ENCODE measurements around the gene SUCLA2. TPM values are rescaled to one million over a fixed set of nuclear protein-coding genes. Genes with fewer than 3 reads are reported as not detected.

Gene SUCLA2
- 39.1 and 48.6 TPM in 2 replicates for total RNA-seq (2014; rRNA removed; shearing (Covaris generic))
- polyA plus RNA-seq (2016; fragmentation: Nextera tagmentation; extraction: Ambion mirVana) = 69.4 and 69.8 TPM in 2 replicates

- 1% methylated on average over 40 to 52 of the region's 52 CpGs for WGBS, 2 experiments (ENCODE audit: low coverage in 1 of 2, low lambda C conversion rate in 2 of 2, missing lambda C conversion rate in 2 of 2)
- Histone ChIP-seq H3K79me2 (ENCODE audit: insufficient read depth) (peaks cover 47% of the 10 kb centered on the region), H3K4me1 (ENCODE audit: insufficient read depth) (peaks cover 9% of the 10 kb centered on the region; the same call in 1 of the 2 replicates), H3K4me2 (ENCODE audit: unreplicated experiment) (peak within 1 kb of the TSS; percentile 100), H3K27me3 (replicated peaks; ENCODE audit: insufficient read depth) (no peaks in the 10 kb centered on the region), H3K9me3 (ENCODE audit: low read depth) (no peaks in the 10 kb centered on the region), H3F3A (ENCODE audit: insufficient read depth) (no peaks in the 10 kb centered on the region), H3K9ac (peak within 1 kb of the TSS; percentile 92), H4K20me1 (ENCODE audit: insufficient read depth) (no peaks in the 10 kb centered on the region), H3K4me3 (peak within 1 kb of the TSS; percentile 96), H3K9me2 (ENCODE audit: insufficient read depth) (no peaks in the 10 kb centered on the region), H3K27ac (peak within 1 kb of the TSS; percentile 90), H3K36me3 (ENCODE audit: low read depth) (no peaks in the 10 kb centered on the region), H2AFZ (peak within 1 kb of the TSS; percentile 96)
- DNase-seq = peak; percentile 96
- in situ Hi-C loops (cut with MboI) = no loop called here
- TF ChIP-seq EZH2 (IDR thresholded peaks at IDR 0.05; ENCODE audit: insufficient read depth, poor library complexity, severe bottlenecking) = no peak
These were observed at the start of gene SUCLA2 for GRCh38 chr13:48001114-48001881. Gene SUCLA2, minus strand, starts transcription at chr13:48001273. Its CDS starts 4 bp downstream, at chr13:48001269.

- H3K4me3 ChIP-seq = no peak overlapping the region
- WGBS, 2 experiments (ENCODE audit: low coverage in 1 of 2, low lambda C conversion rate in 2 of 2, missing lambda C conversion rate in 2 of 2) = 83 to 90% methylated on average over 3 of the region's 3 CpGs
- in situ Hi-C loops (cut with MboI) = no loop called here
These were observed 49.5 kb upstream of the SUCLA2 start for GRCh38 chr13:48050550-48050949.

DNA sequence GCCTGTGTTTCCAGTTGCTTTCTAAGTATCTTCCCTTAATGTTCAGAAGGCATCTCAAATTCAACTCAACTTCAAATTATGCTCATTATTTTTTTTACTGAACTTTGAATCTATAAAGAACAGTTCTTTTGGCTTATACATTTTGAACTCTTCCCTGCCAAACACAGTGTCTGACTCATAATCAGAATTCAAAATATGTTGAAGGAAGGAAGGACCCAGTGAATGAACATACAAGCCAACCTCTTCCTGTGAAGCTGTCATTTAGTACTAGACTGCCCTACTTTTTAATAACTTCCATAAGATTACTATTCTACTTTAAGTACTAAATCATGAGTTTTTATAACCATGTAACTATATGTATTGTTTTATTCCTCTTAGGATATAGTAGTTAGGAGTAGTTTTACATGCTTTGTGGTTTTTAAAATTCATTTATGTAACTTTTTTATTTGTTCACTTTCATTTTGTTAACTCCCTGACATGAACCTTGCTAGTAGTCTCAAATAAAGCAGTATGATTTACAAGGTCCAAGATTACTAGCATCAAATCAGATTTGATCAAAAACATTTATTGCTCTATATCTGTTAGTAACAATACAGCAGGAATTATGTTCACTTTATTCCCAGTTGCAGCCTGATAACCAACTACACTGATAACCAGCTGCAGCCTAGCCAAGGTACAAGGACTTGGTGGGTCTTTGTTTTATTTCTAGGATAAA is 42.9 kb upstream of the SUCLA2 start:
- TF ChIP-seq EZH2phosphoT487 (IDR thresholded peaks at IDR 0.05; ENCODE audit: insufficient read depth, low read depth) (no peak), EZH2 (IDR thresholded peaks at IDR 0.05; ENCODE audit: insufficient read depth, poor library complexity, severe bottlenecking) (no peak)
- peak overlapping the region; percentile 57 for H3K4me3 ChIP-seq
- peaks cover 28% of the 10 kb centered on the region for H3F3A ChIP-seq (ENCODE audit: insufficient read depth)
- H2AFZ ChIP-seq = peak overlapping the region; percentile 66
- H3K79me2 ChIP-seq (ENCODE audit: insufficient read depth) = peaks cover 16% of the 10 kb centered on the region
- peak overlapping the region; percentile 46 for H3K27ac ChIP-seq
- H3K36me3 ChIP-seq (ENCODE audit: low read depth) = 0 out of 2 replicates have a peak, but pooled peaks cover 6% of the 10 kb centered on the region
- H3K4me1 ChIP-seq (ENCODE audit: insufficient read depth) = peaks cover 23% of the 10 kb centered on the region
- H3K9me2 ChIP-seq (ENCODE audit: insufficient read depth) = no peaks in the 10 kb centered on the region
- H3K4me2 ChIP-seq (ENCODE audit: unreplicated experiment) = peak overlapping the region; percentile 80
- H3K9ac ChIP-seq = peak overlapping the region; percentile 21; the same call in 1 of the 2 replicates
- H4K20me1 ChIP-seq (ENCODE audit: insufficient read depth) = no peaks in the 10 kb centered on the region
- H3K27me3 ChIP-seq (replicated peaks; ENCODE audit: insufficient read depth) = no peaks in the 10 kb centered on the region
- peak; percentile 77 for DNase-seq
- no peaks in the 10 kb centered on the region for H3K9me3 ChIP-seq (ENCODE audit: low read depth)
- in situ Hi-C loops (cut with MboI) = no loop called here

More at GRCh38 chr13:48050550-48050949, 49.5 kb upstream of the SUCLA2 start:
- Histone ChIP-seq H3K9me3 (ENCODE audit: low read depth) (no peaks in the 10 kb centered on the region), H3K9ac (no peak overlapping the region), H2AFZ (no peak overlapping the region), H3K27ac (no peak overlapping the region), H3F3A (ENCODE audit: insufficient read depth) (peaks cover under 1% of the 10 kb centered on the region; the same call in 1 of the 2 replicates), H3K36me3 (ENCODE audit: low read depth) (peaks cover 11% of the 10 kb centered on the region; the same call in 1 of the 2 replicates), H3K4me1 (ENCODE audit: insufficient read depth) (no peaks in the 10 kb centered on the region), H3K27me3 (replicated peaks; ENCODE audit: insufficient read depth) (no peaks in the 10 kb centered on the region), H4K20me1 (ENCODE audit: insufficient read depth) (no peaks in the 10 kb centered on the region), H3K79me2 (ENCODE audit: insufficient read depth) (no peaks in the 10 kb centered on the region), H3K4me2 (ENCODE audit: unreplicated experiment) (no peak overlapping the region), H3K9me2 (ENCODE audit: insufficient read depth) (no peaks in the 10 kb centered on the region)
- no peak for DNase-seq
- no peak for TF ChIP-seq EZH2phosphoT487 (IDR thresholded peaks at IDR 0.05; ENCODE audit: insufficient read depth, low read depth)
- TF ChIP-seq EZH2 (IDR thresholded peaks at IDR 0.05; ENCODE audit: insufficient read depth, poor library complexity, severe bottlenecking) = no peak

- Histone ChIP-seq H3K36me3 (ENCODE audit: low read depth) (0 out of 2 replicates have a peak, but pooled peaks cover 6% of the 10 kb centered on the region), H3F3A (ENCODE audit: insufficient read depth) (peaks cover 33% of the 10 kb centered on the region), H4K20me1 (ENCODE audit: insufficient read depth) (no peaks in the 10 kb centered on the region), H3K79me2 (ENCODE audit: insufficient read depth) (peaks cover 26% of the 10 kb centered on the region), H2AFZ (no peak overlapping the region), H3K9me2 (ENCODE audit: insufficient read depth) (no peaks in the 10 kb centered on the region), H3K9me3 (ENCODE audit: low read depth) (no peaks in the 10 kb centered on the region), H3K27me3 (replicated peaks; ENCODE audit: insufficient read depth) (no peaks in the 10 kb centered on the region), H3K4me2 (ENCODE audit: unreplicated experiment) (peak overlapping the region; percentile 80), H3K4me3 (no peak overlapping the region), H3K9ac (no peak overlapping the region), H3K4me1 (ENCODE audit: insufficient read depth) (peaks cover 31% of the 10 kb centered on the region), H3K27ac (peak overlapping the region; percentile 46)
- in situ Hi-C loops (cut with MboI) = no loop called here
- WGBS, 2 experiments (ENCODE audit: low coverage in 1 of 2, low lambda C conversion rate in 2 of 2, missing lambda C conversion rate in 2 of 2) = 96 to 97% methylated on average over 2 of the region's 2 CpGs
- no peak for TF ChIP-seq EZH2phosphoT487 (IDR thresholded peaks at IDR 0.05; ENCODE audit: insufficient read depth, low read depth)
- TF ChIP-seq EZH2 (IDR thresholded peaks at IDR 0.05; ENCODE audit: insufficient read depth, poor library complexity, severe bottlenecking) = no peak
- no peak for DNase-seq
These were observed 41.8 kb upstream of the SUCLA2 start for GRCh38 chr13:48042894-48043293.

Data from GM23248 (cell line).